HG03520 (cell line): Measurements from ENCODE around the gene NEK10.

Source experiments
- ATAC-seq: cut with Tn5 transposase; IDR thresholded peaks from one replicate; pipeline ENCODE4 v1.9.1; 2021; ENCODE audit warnings: mild to moderate bottlenecking, moderate library complexity; ENCODE audit not compliant: unreplicated experiment

NEK10 gene

GRCh38 chr3:27125821-27126501 is 243.2 kb downstream of the NEK10 start:
- ATAC-seq: no peak

GRCh38 chr3:27119639-27120038 is 249.5 kb downstream of the NEK10 start:
- ATAC-seq: no peak

GRCh38 chr3:27115352-27115751 is 253.8 kb downstream of the NEK10 start:
- no peak for ATAC-seq

- ATAC-seq: no peak
These were observed 254.5 kb downstream of the NEK10 start for GRCh38 chr3:27114684-27115083.

GRCh38 chr3:27114129-27114528 is 255.1 kb downstream of the NEK10 start:
- no peak for ATAC-seq

GRCh38 chr3:27110020-27110419 is 259.2 kb downstream of the NEK10 start:
- no peak for ATAC-seq

- ATAC-seq: no peak
These were observed 260.9 kb downstream of the NEK10 start for GRCh38 chr3:27108322-27108721.

GRCh38 chr3:27105904-27106303 is 263.3 kb downstream of the NEK10 start:
- no peak for ATAC-seq

GRCh38 chr3:27097182-27097581 is 272.0 kb downstream of the NEK10 start:
- ATAC-seq: no peak

GRCh38 chr3:27095553-27096222 is 273.5 kb downstream of the NEK10 start:
- peak; percentile 54 for ATAC-seq

- no peak for ATAC-seq
These were observed 274.5 kb downstream of the NEK10 start for GRCh38 chr3:27094721-27095120.

GRCh38 chr3:27093771-27094170 is 275.4 kb downstream of the NEK10 start:
- ATAC-seq: no peak

- no peak for ATAC-seq
These were observed 278.7 kb downstream of the NEK10 start for GRCh38 chr3:27090275-27091041.

GRCh38 chr3:27089645-27090044 is 279.5 kb downstream of the NEK10 start:
- ATAC-seq: no peak

- no peak for ATAC-seq
These were observed 280.1 kb downstream of the NEK10 start for GRCh38 chr3:27089068-27089467.

GRCh38 chr3:27085829-27086730 is 283.1 kb downstream of the NEK10 start:
- no peak for ATAC-seq

- no peak for ATAC-seq
These were observed 287.1 kb downstream of the NEK10 start for GRCh38 chr3:27081992-27082607.

GRCh38 chr3:27081566-27081965 is 287.6 kb downstream of the NEK10 start:
- no peak for ATAC-seq

GRCh38 chr3:27080258-27080525 is 289.0 kb downstream of the NEK10 start:
- no peak for ATAC-seq

GRCh38 chr3:27079427-27080257 is 289.5 kb downstream of the NEK10 start:
- ATAC-seq: no peak
